Nephron (organoid): ENCODE data around the gene CLEC16A.
A peak's percentile ranks its signal among the peaks of the same experiment; 100 is the strongest.

Experiments
- H3K27ac Mint-ChIP-seq, 3 experiments: 2 replicates each; pipeline ENCODE4 v1.8.0; 2020; ENCODE audit warnings: mixed read lengths in 3 of 3, mild to moderate bottlenecking in 2 of 3, moderate library complexity in 1 of 3
- H3K27me3 Mint-ChIP-seq: 2 replicates; pipeline ENCODE4 v1.8.0; 2021; ENCODE audit warnings: low read depth, mild to moderate bottlenecking, moderate library complexity, mixed read lengths
- H3K36me3 Mint-ChIP-seq: 2 replicates; pipeline ENCODE4 v1.8.0; 2020; ENCODE audit warnings: low read depth, mixed read lengths
- H3K4me1 Mint-ChIP-seq: 2 replicates; pipeline ENCODE4 v1.8.0; 2020; ENCODE audit warnings: mixed read lengths
- H3K4me3 Mint-ChIP-seq, 3 experiments: 2 replicates each; pipeline ENCODE4 v1.8.0; 2020; ENCODE audit warnings: mild to moderate bottlenecking in 3 of 3, mixed read lengths in 3 of 3, moderate library complexity in 2 of 3
- H3K9me3 Mint-ChIP-seq: 2 replicates; pipeline ENCODE4 v1.8.0; 2020; ENCODE audit warnings: mixed read lengths
- TF ChIP-seq, protein P1 (sequence below), 3 experiments: fragments of 200-600 bp; sonication (generic); IDR thresholded peaks; one replicate each; pipeline ENCODE4 v1.5.0; 2021; ENCODE audit warnings: antibody characterized with exemption in 3 of 3; ENCODE audit not compliant: unreplicated experiment in 3 of 3

Gene CLEC16A

DNA sequence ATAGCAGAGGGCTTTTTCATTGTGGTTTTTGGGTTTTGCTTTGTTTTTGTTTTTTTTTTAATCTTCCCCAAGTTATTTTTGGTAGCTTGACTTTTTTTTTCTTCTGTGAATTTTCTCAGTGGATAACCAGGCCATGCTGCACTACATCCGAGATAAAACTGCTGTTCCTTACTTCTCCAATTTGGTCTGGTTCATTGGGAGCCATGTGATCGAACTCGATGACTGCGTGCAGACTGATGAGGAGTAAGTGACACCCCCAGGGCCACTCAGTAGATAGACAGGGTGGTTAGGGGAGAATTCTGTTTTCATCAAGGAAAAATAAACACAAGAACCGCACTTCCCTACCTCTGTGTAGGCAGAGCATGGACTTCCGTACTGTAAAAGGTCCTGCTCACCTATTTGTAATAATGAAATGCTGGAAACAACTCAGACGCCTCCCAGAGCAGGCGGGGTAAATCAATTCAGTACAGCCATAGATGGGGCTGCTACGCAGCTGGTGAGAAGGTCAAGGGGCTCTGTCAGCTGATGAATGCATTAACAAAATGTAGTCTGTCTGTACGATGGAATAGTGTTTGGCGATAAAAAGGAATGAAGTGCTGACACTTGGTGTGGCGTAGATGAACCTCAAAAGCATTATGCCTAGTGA, 28.6 kb downstream of the CLEC16A start:
- H3K27me3 Mint-ChIP-seq, result peaks cover 3% of the 10 kb centered on the region
- peaks cover 33% of the 10 kb centered on the region for H3K36me3 Mint-ChIP-seq
- peak overlapping the region in 2 of 3 experiments; percentile 8 to 33 for H3K27ac Mint-ChIP-seq
- no peaks in the 10 kb centered on the region for H3K9me3 Mint-ChIP-seq
- peaks cover 38% of the 10 kb centered on the region for H3K4me1 Mint-ChIP-seq
- TF ChIP-seq, protein P1, sequence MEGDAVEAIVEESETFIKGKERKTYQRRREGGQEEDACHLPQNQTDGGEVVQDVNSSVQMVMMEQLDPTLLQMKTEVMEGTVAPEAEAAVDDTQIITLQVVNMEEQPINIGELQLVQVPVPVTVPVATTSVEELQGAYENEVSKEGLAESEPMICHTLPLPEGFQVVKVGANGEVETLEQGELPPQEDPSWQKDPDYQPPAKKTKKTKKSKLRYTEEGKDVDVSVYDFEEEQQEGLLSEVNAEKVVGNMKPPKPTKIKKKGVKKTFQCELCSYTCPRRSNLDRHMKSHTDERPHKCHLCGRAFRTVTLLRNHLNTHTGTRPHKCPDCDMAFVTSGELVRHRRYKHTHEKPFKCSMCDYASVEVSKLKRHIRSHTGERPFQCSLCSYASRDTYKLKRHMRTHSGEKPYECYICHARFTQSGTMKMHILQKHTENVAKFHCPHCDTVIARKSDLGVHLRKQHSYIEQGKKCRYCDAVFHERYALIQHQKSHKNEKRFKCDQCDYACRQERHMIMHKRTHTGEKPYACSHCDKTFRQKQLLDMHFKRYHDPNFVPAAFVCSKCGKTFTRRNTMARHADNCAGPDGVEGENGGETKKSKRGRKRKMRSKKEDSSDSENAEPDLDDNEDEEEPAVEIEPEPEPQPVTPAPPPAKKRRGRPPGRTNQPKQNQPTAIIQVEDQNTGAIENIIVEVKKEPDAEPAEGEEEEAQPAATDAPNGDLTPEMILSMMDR (IDR thresholded peaks at IDR 0.05; ENCODE audit: unreplicated experiment in 3 of 3), result no peak
- no peak overlapping the region for H3K4me3 Mint-ChIP-seq

DNA sequence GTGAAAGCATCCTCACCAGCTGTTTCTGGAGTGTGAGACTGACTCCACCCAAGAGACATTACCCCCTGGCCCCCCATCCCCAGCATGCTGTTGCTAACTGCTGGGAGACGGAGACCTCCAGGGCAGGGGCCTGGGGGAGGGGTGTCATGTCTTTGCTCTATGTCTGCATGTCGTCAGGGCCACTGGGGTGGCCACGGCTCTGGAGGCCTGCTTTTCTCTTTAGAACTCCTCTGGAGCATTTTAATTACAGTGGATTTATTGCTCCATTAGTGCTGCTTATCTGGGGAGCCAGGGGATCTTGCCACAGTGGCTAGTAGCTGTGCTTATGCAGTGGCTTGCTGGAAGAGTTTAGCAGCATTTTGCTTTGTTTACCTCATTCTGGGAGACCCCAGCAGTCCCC, 32.3 kb downstream of the CLEC16A start:
- Mint-ChIP-seq H3K4me1 (peaks cover 63% of the 10 kb centered on the region), H3K27me3 (peaks cover 3% of the 10 kb centered on the region), H3K27ac (peak overlapping the region; percentile 65 to 81 (median 67)), H3K4me3 (no peak overlapping the region), H3K36me3 (peaks cover 47% of the 10 kb centered on the region), H3K9me3 (no peaks in the 10 kb centered on the region)
- TF ChIP-seq, protein P1 (IDR thresholded peaks at IDR 0.05; ENCODE audit: unreplicated experiment in 3 of 3), result no peak

GRCh38 chr16:10978124-10978523, 33.8 kb downstream of the CLEC16A start:
- TF ChIP-seq, protein P1 (IDR thresholded peaks at IDR 0.05; ENCODE audit: unreplicated experiment in 3 of 3), result no peak
- H3K4me3 Mint-ChIP-seq, result no peak overlapping the region

GRCh38 chr16:10978871-10979446, 34.6 kb downstream of the CLEC16A start:
- peaks cover 3% of the 10 kb centered on the region for H3K27me3 Mint-ChIP-seq
- peak overlapping the region; percentile 67 to 80 (median 71) for H3K27ac Mint-ChIP-seq
- H3K9me3 Mint-ChIP-seq, result no peaks in the 10 kb centered on the region
- TF ChIP-seq, protein P1 (IDR thresholded peaks at IDR 0.05; ENCODE audit: unreplicated experiment in 3 of 3), result no peak
- peaks cover 67% of the 10 kb centered on the region for H3K4me1 Mint-ChIP-seq
- peaks cover 50% of the 10 kb centered on the region for H3K36me3 Mint-ChIP-seq
- peak overlapping the region in 1 of 3 experiments; percentile 26 for H3K4me3 Mint-ChIP-seq

More at GRCh38 chr16:10978124-10978523, 33.8 kb downstream of the CLEC16A start:
- Mint-ChIP-seq H3K9me3 (no peaks in the 10 kb centered on the region), H3K36me3 (peaks cover 47% of the 10 kb centered on the region), H3K27ac (peak overlapping the region; percentile 67 to 80 (median 71)), H3K27me3 (peaks cover 3% of the 10 kb centered on the region), H3K4me1 (peaks cover 62% of the 10 kb centered on the region)

- no peak overlapping the region for H3K4me3 Mint-ChIP-seq
- H3K9me3 Mint-ChIP-seq, result no peaks in the 10 kb centered on the region
- H3K27ac Mint-ChIP-seq, result peak overlapping the region; percentile 55 to 80 (median 67)
These were observed 35.6 kb downstream of the CLEC16A start for GRCh38 chr16:10979717-10980601.

More at GRCh38 chr16:10979717-10980601, 35.6 kb downstream of the CLEC16A start:
- Mint-ChIP-seq H3K36me3 (peaks cover 50% of the 10 kb centered on the region), H3K4me1 (peaks cover 75% of the 10 kb centered on the region), H3K27me3 (peaks cover 3% of the 10 kb centered on the region)
- TF ChIP-seq, protein P1 (IDR thresholded peaks at IDR 0.05; ENCODE audit: unreplicated experiment in 3 of 3), result no peak
